Myocyte (in vitro differentiated cells): Measurements from ENCODE around the gene MXD3. TPM values are rescaled to one million over a fixed set of nuclear protein-coding genes. Genes with fewer than 3 reads are reported as not detected.
"Not testable (repeated sequence)": the region's sequence is repeated elsewhere in the genome, so short reads cannot be mapped to it uniquely, and the experiment has no call there.

Experiments
- DNase-seq: peaks from one replicate; pipeline ENCODE4 v3.0.0-alpha.2; 2012; ENCODE audit warnings: low read depth
- polyA plus RNA-seq: library from polyadenylated mRNA; unstranded; fragments of >200 nt; gene quantifications from one replicate; pipeline ENCODE4 v1.2.1, GENCODE V29; 2012; ENCODE audit warnings: missing spikeins
- total RNA-seq: library from RNA; depleted of rRNA; stranded (reverse); fragments of >200 nt; gene quantifications from 2 replicates; pipeline ENCODE4 v1.2.3, GENCODE V29; 2014

Gene MXD3
- total RNA-seq, result 6.4 and 10.8 TPM in 2 replicates
- polyA plus RNA-seq, result 3.0 TPM

- peak; percentile 95 for DNase-seq
Measured at GRCh38 chr5:177311723-177312648, at the start of gene MXD3. MXD3 (minus strand) TSS chr5:177311898; CDS start chr5:177311830, 68 bp downstream.

GRCh38 chr5:177360740-177361139 is 49.0 kb upstream of the MXD3 start:
- not testable (repeated sequence) for DNase-seq

GRCh38 chr5:177359860-177360259 is 48.2 kb upstream of the MXD3 start:
- no peak for DNase-seq

GRCh38 chr5:177359451-177359851 is 47.8 kb upstream of the MXD3 start:
- no peak for DNase-seq

- DNase-seq, result no peak
Measured at GRCh38 chr5:177358370-177358819, 46.7 kb upstream of the MXD3 start.

GRCh38 chr5:177357459-177358351 is 46.0 kb upstream of the MXD3 start, which contains the start of gene RGS14:
RGS14 (plus strand) TSS chr5:177357924; CDS start chr5:177358025, 101 bp downstream.
- peak; percentile 60 for DNase-seq

GRCh38 chr5:177357146-177357458 is 45.4 kb upstream of the MXD3 start:
- no peak for DNase-seq

- DNase-seq, result no peak
Measured at GRCh38 chr5:177356746-177357145, 45.0 kb upstream of the MXD3 start.

- no peak for DNase-seq
Measured at GRCh38 chr5:177355868-177356168, 44.1 kb upstream of the MXD3 start.

GRCh38 chr5:177355162-177355867 is 43.6 kb upstream of the MXD3 start:
- DNase-seq, result no peak

GRCh38 chr5:177354711-177355110 is 43.0 kb upstream of the MXD3 start:
- no peak for DNase-seq

GRCh38 chr5:177354256-177354655 is 42.6 kb upstream of the MXD3 start:
- DNase-seq, result no peak

- no peak for DNase-seq
Measured at GRCh38 chr5:177353093-177353492, 41.4 kb upstream of the MXD3 start.

GRCh38 chr5:177351392-177352329 is 40.0 kb upstream of the MXD3 start, which contains the start of gene LMAN2:
LMAN2 (minus strand) TSS chr5:177351668; CDS start chr5:177351647, 21 bp downstream.
- DNase-seq, result peak; percentile 98

- no peak for DNase-seq
Measured at GRCh38 chr5:177350776-177351391, 39.2 kb upstream of the MXD3 start.

GRCh38 chr5:177349762-177350161 is 38.1 kb upstream of the MXD3 start:
- no peak for DNase-seq

- DNase-seq, result no peak
Measured at GRCh38 chr5:177349362-177349647, 37.6 kb upstream of the MXD3 start.

- DNase-seq, result no peak
Measured at GRCh38 chr5:177347699-177348098, 36.0 kb upstream of the MXD3 start.

- no peak for DNase-seq
Measured at GRCh38 chr5:177346820-177347219, 35.1 kb upstream of the MXD3 start.

- DNase-seq, result no peak
Measured at GRCh38 chr5:177344891-177345290, 33.2 kb upstream of the MXD3 start.
